HG03378 (cell line): ENCODE measurements around the gene SPRR2A.
"Not testable (repeated sequence)": the region's sequence is repeated elsewhere in the genome, so short reads cannot be mapped to it uniquely, and the experiment has no call there.

ENCODE experiments used
- ATAC-seq: cut with Tn5 transposase; IDR thresholded peaks from one replicate; pipeline ENCODE4 v1.9.1; 2021; ENCODE audit warnings: mild to moderate bottlenecking, moderate library complexity; ENCODE audit not compliant: unreplicated experiment

SPRR2A gene

DNA sequence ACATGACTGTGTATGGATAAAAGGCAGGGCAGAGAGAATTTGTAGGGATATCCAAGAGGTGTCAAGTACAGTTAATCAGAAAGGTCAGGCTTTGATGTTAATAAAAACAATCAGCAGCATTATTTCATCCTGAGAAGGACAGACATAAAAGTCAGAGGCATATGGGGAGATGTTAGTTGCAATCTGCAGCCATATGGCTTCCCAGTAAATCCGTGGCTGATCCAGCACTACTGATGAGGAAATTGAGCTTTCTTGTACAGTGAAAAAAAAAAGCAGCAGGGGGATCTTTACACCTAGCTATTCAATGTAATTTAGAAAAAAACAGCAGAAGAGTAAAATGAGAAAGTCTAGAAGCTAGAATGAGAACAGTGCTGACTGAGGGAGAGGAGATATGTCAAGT lies 28.5 kb downstream of the SPRR2A start:
- no peak for ATAC-seq

DNA sequence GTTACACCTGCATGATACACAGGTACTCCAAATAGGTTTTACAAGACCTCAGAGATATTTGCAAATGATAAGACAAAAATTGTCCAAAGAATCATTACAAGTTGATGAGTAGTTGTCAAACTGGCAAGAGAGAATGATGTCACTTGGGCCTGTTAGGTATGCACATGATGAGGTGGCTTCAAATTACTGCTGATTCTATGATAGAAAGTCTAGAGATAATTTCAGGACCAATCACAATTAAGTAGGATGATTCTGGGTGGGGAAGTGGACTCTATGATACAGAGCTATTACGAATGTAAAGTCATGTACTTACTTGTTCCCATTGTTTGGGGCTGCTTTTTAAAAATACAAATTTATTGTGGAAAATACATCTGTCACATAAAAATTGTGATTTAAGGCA lies 31.5 kb downstream of the SPRR2A start:
- no peak for ATAC-seq

DNA sequence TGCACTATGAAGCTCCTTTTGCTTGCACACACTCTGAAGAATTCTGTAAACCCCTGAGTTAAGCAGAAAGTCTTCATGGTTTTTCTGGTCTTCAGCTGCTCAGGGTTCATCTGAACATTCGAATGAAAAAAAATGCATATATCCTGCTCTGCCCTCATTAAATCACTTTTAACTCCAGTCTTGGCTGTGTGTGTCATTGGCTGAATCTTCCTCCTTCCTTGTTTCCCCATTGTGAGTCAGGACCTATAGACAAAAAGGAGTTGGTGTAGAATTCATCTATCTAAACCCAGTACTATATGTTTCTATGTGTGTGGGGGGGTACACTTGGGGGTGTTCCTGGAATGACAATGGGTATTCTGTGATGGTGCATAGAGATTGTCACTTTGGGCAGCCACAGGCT lies 32.9 kb downstream of the SPRR2A start:
- ATAC-seq = no peak

DNA sequence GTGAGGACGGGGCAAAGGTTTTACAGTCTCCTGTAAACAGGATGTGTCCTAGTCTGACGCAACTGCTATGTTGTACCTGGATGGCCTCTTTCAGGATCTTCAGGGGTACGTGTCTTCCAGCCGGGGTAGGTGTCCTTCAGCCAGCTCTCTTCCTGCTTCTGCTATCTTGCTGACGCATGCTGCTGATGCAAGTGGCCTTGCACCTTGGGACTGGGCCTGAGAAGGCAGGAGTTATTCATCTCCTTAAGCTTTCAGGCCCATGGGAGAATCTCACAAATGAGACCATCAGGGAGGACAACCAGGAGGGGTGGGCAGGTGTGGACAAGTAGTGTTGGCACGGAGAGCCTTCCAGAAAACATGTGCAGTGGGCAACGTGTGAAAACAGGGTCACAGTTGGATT lies 34.2 kb downstream of the SPRR2A start:
- ATAC-seq = no peak

DNA sequence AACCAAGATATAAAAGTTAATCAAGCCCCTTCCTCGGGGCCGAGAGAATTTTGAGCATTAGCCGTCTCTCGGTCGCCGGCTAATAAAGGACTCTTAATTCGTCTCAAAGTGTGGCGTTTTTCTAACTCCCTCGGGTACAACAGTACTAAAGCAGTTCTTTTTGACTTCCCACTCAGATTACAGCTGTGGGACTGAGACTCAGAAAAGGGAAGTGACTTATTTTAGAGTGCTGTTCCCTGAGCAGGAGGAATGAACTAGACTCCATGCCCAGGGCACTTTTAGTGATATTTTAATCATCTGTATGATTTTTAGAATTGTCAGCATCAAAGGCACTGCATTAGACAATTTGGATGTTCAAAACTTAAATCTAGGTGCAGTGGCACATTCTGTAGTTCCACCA lies 35.0 kb downstream of the SPRR2A start:
- not testable (repeated sequence) for ATAC-seq

DNA sequence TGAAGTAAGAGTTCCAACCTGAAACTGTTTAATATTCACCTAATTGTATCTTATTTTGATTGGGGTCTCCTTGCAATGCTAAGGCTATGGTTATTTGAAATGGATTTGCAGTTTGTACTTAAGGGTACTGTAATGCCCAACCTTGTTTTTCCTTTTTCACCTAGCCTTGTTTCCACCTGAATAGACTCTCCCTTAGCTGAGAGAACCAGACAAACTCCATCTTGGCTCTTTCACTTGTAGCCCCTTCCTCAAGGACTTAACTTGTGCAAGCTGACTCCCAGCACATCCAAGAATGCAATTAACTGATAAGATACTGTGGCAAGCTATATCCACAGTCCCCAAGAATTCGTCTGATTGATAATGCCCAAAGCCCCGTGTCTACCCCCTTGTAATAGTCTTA lies 35.5 kb downstream of the SPRR2A start:
- not testable (repeated sequence) for ATAC-seq

DNA sequence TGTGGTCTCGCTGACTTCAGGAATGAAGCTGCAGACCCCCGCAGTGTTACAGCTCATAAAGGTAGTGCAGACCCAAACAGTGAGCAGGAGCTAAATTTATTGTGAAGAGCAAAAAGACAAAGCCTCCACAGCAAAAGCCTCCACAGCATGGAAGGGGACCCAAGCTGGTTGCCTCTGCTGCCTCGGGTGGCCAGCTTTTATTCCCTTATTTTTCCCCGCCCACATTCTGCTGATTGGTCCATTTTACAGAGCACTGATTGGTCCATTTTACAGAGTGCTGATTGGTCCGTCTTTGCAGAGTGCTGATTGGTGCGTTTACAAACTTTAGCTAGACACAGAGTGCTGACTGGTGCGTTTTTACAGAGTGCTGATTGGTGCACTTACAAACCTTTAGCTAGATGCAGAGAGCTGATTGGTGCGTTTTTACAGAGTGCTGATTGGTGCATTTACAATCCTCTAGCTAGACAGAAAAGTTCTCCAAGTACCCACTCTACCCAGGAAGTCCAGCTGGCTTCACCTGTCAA lies 46.0 kb downstream of the SPRR2A start:
- not testable (repeated sequence) for ATAC-seq
